Adrenal gland (tissue), 12 donors: ENCODE results near the gene BCL2. TPM values are rescaled to one million over a fixed set of nuclear protein-coding genes. Genes with fewer than 3 reads are reported as not detected.

Source experiments
- DNase-seq, 7 donors: peaks; one replicate each; pipeline ENCODE4 v3.0.0-alpha.2; 2019 to 2020
- H3K27ac ChIP-seq, 5 donors: fragments of 200-600 bp; sonication (generic) in 4 of 5; 1 replicate in 3 of 5; 2 replicates in 2 of 5; pipeline versions ENCODE4 v1.5.1 to v1.8.0; 2016 to 2020; ENCODE audit warnings: mild to moderate bottlenecking in 1 of 5
- H3K27me3 ChIP-seq: fragments of 200-600 bp; 2 replicates; pipeline ENCODE4 v1.8.0; 2021
- H3K36me3 ChIP-seq, 2 donors: fragments of 200-600 bp; replicated peaks in 1 of 2; 1 replicate in 1 of 2; 2 replicates in 1 of 2; pipeline versions ENCODE4 v1.5.1 to v1.8.0; 2018 to 2022
- H3K4me1 ChIP-seq, 2 donors: fragments of 200-600 bp; replicated peaks in 1 of 2; 1 replicate in 1 of 2; 2 replicates in 1 of 2; pipeline versions ENCODE4 v1.5.1 to v1.8.0; 2018 to 2021
- H3K4me3 ChIP-seq, 4 donors: fragments of 200-600 bp; sonication (generic) in 3 of 4; one replicate each; pipeline ENCODE4 v1.5.1; 2016 to 2018
- H3K9me3 ChIP-seq, 3 donors: fragments of 200-600 bp; sonication (generic) in 1 of 3; replicated peaks in 1 of 3; 1 replicate in 2 of 3; 2 replicates in 1 of 3; pipeline versions ENCODE4 v1.5.1 to v1.8.0; 2016 to 2021
- POLR2A ChIP-seq, 2 donors: fragments of 450-650 bp; IDR thresholded peaks; one replicate each; pipeline ENCODE4 v1.6.1; 2017; ENCODE audit warnings: antibody characterized with exemption in 2 of 2, mild to moderate bottlenecking in 2 of 2, moderate library complexity in 1 of 2
- WGBS, 4 donors: extraction: QIAGEN DNeasy Blood & Tissue Kit in 2 of 4; methylation state at CpG; one replicate each; pipeline versions ENCODE4 v1.1.5 to v1.1.7; 2013 to 2017; 5-methylcytosine and 5-hydroxymethylcytosine counted together
- intact Hi-C, 2 donors: fragments of 100-400 bp; cut with DNase I; formaldehyde crosslinking; loops; one replicate each; pipeline versions ENCODE4 v1.14.1 to v1.15.0; 2022 to 2023
- polyA plus RNA-seq, 3 donors: library from polyadenylated mRNA; stranded (reverse); fragments of 200-250 nt in 2 of 3; fragments of 350-450 nt in 1 of 3; fragmentation: Illumina TruSeq in 1 of 3; extraction: RNeasy Lipid Tissue Mini Kit (QIAGEN cat#74804) in 1 of 3; gene quantifications; one replicate each; pipeline ENCODE4 v1.2.3, GENCODE V29; 2013 to 2014
- total RNA-seq, 9 donors: library from RNA; depleted of rRNA in 4 of 9; stranded (reverse); fragments of >200 nt in 4 of 9; fragments of 120-200 nt in 1 of 9; fragmentation: NEBNext Ultra II Directional in 1 of 9; extraction: Animal tissue kit (Norgen Biotek cat#: 25700) in 1 of 9; gene quantifications; one replicate each; pipeline versions ENCODE4 v1.1.0 to v1.2.4, GENCODE V29; 2013 to 2023
- TF ChIP-seq, protein P1 (sequence below), 6 experiments: fragments of 450-650 bp in 4 of 6; fragments of 200-600 bp in 2 of 6; sonication (generic) in 1 of 6; IDR thresholded peaks; 1 replicate in 5 of 6; 2 replicates in 1 of 6; pipeline versions ENCODE4 v1.5.1 to v1.8.0; 2016 to 2021; ENCODE audit warnings: antibody characterized with exemption in 6 of 6, mild to moderate bottlenecking in 2 of 6, moderate library complexity in 1 of 6
- donor health status: healthy with polysubstance abuse.
- donor health status: Bipolar disorder and iron deficiency.
- donor health status: DM: yes; HTN: yes; CAD: no.
- donor health status: DM: no; HTN: no; CAD: no.
- donor health status: DM: no; HTN: no; CAD: no.
- donor health status: DM: yes; HTN: yes; CAD: no.

The BCL2 gene
- total and polyA plus RNA-seq, 12 donors: 0.85 to 7.7 (median 3.4) TPM

DNA sequence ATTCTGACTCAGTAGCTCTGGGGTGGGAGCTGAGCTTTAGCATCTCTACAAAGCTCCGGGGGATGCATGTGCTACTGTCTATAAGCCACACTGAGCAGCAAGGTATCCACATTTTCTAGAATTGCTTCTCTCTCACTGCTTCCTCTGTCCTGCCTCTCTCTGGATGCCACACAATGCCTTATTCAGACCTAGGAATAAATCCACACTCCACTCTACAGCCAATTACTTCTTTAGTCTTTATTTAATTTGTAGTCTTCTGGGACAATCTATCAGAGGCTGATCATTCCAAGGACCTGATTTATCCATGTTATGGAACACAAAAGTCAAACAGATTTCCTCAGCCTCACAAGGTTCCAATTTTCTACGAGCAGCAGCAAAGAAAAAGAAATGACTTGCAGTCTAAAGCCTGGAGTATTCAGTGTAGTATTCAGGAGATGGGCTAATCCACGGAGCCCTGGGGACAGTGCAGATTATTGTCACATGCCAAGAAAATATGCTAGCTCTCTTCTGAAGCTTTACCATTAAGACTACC lies 4.4 kb downstream of the BCL2 start:
- DNase-seq: no peak
- H3K27me3 ChIP-seq: peaks cover 5% of the 10 kb centered on the region
- H3K27ac ChIP-seq: no peak overlapping the region
- intact Hi-C loops: no loop called here
- 73 to 84% (median 78%) methylated on average over 3 of the region's 3 CpGs for WGBS, 4 donors
- TF ChIP-seq, protein P1, sequence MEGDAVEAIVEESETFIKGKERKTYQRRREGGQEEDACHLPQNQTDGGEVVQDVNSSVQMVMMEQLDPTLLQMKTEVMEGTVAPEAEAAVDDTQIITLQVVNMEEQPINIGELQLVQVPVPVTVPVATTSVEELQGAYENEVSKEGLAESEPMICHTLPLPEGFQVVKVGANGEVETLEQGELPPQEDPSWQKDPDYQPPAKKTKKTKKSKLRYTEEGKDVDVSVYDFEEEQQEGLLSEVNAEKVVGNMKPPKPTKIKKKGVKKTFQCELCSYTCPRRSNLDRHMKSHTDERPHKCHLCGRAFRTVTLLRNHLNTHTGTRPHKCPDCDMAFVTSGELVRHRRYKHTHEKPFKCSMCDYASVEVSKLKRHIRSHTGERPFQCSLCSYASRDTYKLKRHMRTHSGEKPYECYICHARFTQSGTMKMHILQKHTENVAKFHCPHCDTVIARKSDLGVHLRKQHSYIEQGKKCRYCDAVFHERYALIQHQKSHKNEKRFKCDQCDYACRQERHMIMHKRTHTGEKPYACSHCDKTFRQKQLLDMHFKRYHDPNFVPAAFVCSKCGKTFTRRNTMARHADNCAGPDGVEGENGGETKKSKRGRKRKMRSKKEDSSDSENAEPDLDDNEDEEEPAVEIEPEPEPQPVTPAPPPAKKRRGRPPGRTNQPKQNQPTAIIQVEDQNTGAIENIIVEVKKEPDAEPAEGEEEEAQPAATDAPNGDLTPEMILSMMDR (IDR thresholded peaks at IDR 0.05): no peak
- TF ChIP-seq POLR2A (IDR thresholded peaks at IDR 0.05): no peak
- H3K9me3 ChIP-seq: no peaks in the 10 kb centered on the region
- H3K4me1 ChIP-seq: no peaks in the 10 kb centered on the region
- H3K36me3 ChIP-seq: no peaks in the 10 kb centered on the region
- no peak overlapping the region for H3K4me3 ChIP-seq

GRCh38 chr18:63314062-63314790 lies 5.3 kb downstream of the BCL2 start:
- Histone ChIP-seq H3K4me3 (no peak overlapping the region), H3K27ac (no peak overlapping the region)

DNA sequence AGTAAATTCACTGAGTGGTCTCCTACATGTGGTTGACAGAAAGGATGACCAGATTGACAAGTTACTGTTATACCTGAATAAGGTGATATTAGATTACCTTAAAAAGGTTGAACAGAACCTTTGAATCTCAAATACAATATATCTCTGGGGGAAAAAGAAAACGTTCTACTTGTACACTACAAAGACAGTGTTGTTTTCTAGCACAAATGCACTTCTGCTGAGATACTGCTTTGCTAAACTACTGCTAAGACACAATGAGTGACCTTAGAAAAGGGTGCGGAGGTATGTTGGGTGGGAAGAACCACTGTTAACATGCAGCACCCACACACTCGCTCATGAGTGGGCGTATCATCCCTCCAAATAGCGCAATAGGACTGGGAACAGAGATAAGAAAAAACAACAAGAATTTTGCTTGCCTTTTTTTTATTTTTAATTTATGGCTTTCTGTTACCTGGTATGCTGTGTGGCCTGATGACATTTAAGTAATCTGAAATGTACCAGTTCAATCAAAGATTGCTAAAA lies 6.1 kb downstream of the BCL2 start:
- no peaks in the 10 kb centered on the region for H3K9me3 ChIP-seq
- WGBS, 4 donors: 67 to 80% (median 73%) methylated on average over 5 of the region's 5 CpGs
- no peaks in the 10 kb centered on the region for H3K36me3 ChIP-seq
- H3K4me1 ChIP-seq: no peaks in the 10 kb centered on the region
- TF ChIP-seq, protein P1 (IDR thresholded peaks at IDR 0.05): no peak
- TF ChIP-seq POLR2A (IDR thresholded peaks at IDR 0.05): no peak
- H3K27ac ChIP-seq: no peak overlapping the region
- no peak overlapping the region for H3K4me3 ChIP-seq
- H3K27me3 ChIP-seq: peaks cover 4% of the 10 kb centered on the region
- intact Hi-C loops: no loop called here
- DNase-seq: no peak

More at GRCh38 chr18:63314062-63314790, 5.3 kb downstream of the BCL2 start:
- WGBS, 4 donors: 52 to 73% (median 61%) methylated on average over 4 of the region's 4 CpGs
- intact Hi-C loops: no loop called here
- Histone ChIP-seq H3K36me3 (no peaks in the 10 kb centered on the region), H3K27me3 (peaks cover 5% of the 10 kb centered on the region), H3K4me1 (no peaks in the 10 kb centered on the region), H3K9me3 (no peaks in the 10 kb centered on the region)
- TF ChIP-seq POLR2A (IDR thresholded peaks at IDR 0.05): no peak
- TF ChIP-seq, protein P1 (IDR thresholded peaks at IDR 0.05): no peak
- no peak for DNase-seq

- WGBS, 4 donors: 76 to 81% (median 78%) methylated on average over 5 of the region's 5 CpGs
- no peak for TF ChIP-seq POLR2A (IDR thresholded peaks at IDR 0.05)
- TF ChIP-seq, protein P1 (IDR thresholded peaks at IDR 0.05): no peak
- H3K9me3 ChIP-seq: no peaks in the 10 kb centered on the region
- H3K4me1 ChIP-seq: peaks cover 0 to 1% of the 10 kb centered on the region in 2 donors
- no peak for DNase-seq
- no peaks in the 10 kb centered on the region for H3K27me3 ChIP-seq
- H3K36me3 ChIP-seq: no peaks in the 10 kb centered on the region
- intact Hi-C loops: no loop called here
- H3K27ac ChIP-seq: no peak overlapping the region
- no peak overlapping the region for H3K4me3 ChIP-seq
These were observed 6.7 kb downstream of the BCL2 start for GRCh38 chr18:63312737-63313395.
